Measurements from ENCODE around the gene CHRM4.

CHRM4 gene

GRCh38 chr11:46338636-46338987 lies 53.0 kb downstream of the CHRM4 start:
- no peaks in the 10 kb centered on the region for H3K36me3 ChIP-seq (replicated peaks)
- in situ Hi-C loops (cut with HindIII; ENCODE audit: low pct_ligation_motif_present, low sequenced_read_pairs): no loop called here
- TF ChIP-seq, protein P1, sequence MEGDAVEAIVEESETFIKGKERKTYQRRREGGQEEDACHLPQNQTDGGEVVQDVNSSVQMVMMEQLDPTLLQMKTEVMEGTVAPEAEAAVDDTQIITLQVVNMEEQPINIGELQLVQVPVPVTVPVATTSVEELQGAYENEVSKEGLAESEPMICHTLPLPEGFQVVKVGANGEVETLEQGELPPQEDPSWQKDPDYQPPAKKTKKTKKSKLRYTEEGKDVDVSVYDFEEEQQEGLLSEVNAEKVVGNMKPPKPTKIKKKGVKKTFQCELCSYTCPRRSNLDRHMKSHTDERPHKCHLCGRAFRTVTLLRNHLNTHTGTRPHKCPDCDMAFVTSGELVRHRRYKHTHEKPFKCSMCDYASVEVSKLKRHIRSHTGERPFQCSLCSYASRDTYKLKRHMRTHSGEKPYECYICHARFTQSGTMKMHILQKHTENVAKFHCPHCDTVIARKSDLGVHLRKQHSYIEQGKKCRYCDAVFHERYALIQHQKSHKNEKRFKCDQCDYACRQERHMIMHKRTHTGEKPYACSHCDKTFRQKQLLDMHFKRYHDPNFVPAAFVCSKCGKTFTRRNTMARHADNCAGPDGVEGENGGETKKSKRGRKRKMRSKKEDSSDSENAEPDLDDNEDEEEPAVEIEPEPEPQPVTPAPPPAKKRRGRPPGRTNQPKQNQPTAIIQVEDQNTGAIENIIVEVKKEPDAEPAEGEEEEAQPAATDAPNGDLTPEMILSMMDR (IDR thresholded peaks at IDR 0.05; ENCODE audit: low read depth, low read length, missing control alignments): no peak
- DNase-seq: peak; percentile 24
- no peak overlapping the region for H3K4me3 ChIP-seq (ENCODE audit: low read depth, low read length)
- no peak overlapping the region for H3K27ac ChIP-seq
- peaks cover 6% of the 10 kb centered on the region for H3K27me3 ChIP-seq (replicated peaks)

GRCh38 chr11:46337626-46338345 lies 53.8 kb downstream of the CHRM4 start:
- Histone ChIP-seq H3K27ac (no peak overlapping the region), H3K36me3 (replicated peaks) (no peaks in the 10 kb centered on the region), H3K4me3 (ENCODE audit: low read depth, low read length) (no peak overlapping the region)

DNA sequence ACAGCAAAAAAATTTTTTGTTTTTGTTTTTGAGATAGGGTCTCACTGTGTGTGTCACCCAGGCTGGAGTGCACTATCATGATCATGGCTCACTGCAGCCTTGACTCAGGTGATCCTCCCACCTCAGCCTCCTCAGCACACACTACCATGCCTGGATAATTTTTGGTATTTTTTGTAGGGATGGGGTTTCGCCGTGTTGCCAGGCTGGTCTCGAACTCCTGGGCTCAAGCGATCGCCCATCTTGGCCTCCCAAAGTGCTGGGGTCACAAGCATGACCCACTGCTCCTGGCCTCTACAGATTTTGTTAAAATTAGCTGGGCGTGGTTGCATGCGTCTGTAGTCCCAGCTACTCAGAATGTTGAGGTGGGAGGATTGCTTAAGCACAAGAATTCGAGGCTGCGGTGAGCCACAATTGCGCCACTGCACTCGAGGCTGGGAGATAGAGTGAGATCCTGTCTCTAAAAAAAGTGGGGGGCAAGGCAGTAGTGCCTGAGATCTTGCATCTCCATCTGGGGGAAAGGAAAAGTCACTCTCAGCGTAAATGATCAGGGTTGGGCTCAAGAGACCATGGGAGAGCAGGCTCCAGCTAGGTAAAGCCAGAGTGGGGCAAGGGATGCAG lies 54.9 kb downstream of the CHRM4 start:
- Histone ChIP-seq H3K4me3 (ENCODE audit: low read depth, low read length) (no peak overlapping the region), H3K36me3 (replicated peaks) (no peaks in the 10 kb centered on the region), H3K27ac (no peak overlapping the region), H3K27me3 (replicated peaks) (peaks cover 25% of the 10 kb centered on the region)
- in situ Hi-C loops (cut with HindIII; ENCODE audit: low pct_ligation_motif_present, low sequenced_read_pairs): no loop called here
- TF ChIP-seq, protein P1 (IDR thresholded peaks at IDR 0.05; ENCODE audit: low read depth, low read length, missing control alignments): no peak
- no peak for DNase-seq

More at GRCh38 chr11:46337626-46338345, 53.8 kb downstream of the CHRM4 start:
- H3K27me3 ChIP-seq (replicated peaks): peaks cover 14% of the 10 kb centered on the region
- TF ChIP-seq, protein P1 (IDR thresholded peaks at IDR 0.05; ENCODE audit: low read depth, low read length, missing control alignments): no peak
- no peak for DNase-seq
- in situ Hi-C loops (cut with HindIII; ENCODE audit: low pct_ligation_motif_present, low sequenced_read_pairs): no loop called here

- no peak overlapping the region for H3K27ac ChIP-seq
- in situ Hi-C loops (cut with HindIII; ENCODE audit: low pct_ligation_motif_present, low sequenced_read_pairs): no loop called here
- no peak overlapping the region for H3K4me3 ChIP-seq (ENCODE audit: low read depth, low read length)
- H3K36me3 ChIP-seq (replicated peaks): no peaks in the 10 kb centered on the region
- H3K27me3 ChIP-seq (replicated peaks): peaks cover 31% of the 10 kb centered on the region
- TF ChIP-seq, protein P1 (IDR thresholded peaks at IDR 0.05; ENCODE audit: low read depth, low read length, missing control alignments): no peak
- no peak for DNase-seq
These were observed 55.5 kb downstream of the CHRM4 start for GRCh38 chr11:46335890-46336562.

DNA sequence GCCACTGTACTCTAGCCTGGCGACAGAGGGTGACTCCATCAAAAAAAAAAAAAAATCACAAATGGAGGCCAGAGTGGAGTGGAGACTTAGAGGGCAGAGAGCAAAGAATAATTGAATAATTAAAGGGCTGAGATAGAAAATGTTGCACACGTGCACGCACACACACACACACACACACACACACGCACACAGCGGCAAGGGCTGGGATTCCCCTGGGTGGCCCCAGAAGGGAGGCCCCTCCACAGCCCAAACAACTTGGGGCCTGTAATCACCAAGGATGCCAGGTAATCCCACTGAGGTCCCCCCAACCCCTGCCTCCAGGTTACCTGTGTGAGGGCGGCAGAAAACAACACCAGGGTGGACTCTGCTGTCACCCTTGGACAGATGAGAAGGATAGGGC lies 56.3 kb downstream of the CHRM4 start:
- in situ Hi-C loops (cut with HindIII; ENCODE audit: low pct_ligation_motif_present, low sequenced_read_pairs): no loop called here
- no peaks in the 10 kb centered on the region for H3K36me3 ChIP-seq (replicated peaks)
- H3K4me3 ChIP-seq (ENCODE audit: low read depth, low read length): no peak overlapping the region
- DNase-seq: no peak
- TF ChIP-seq, protein P1 (IDR thresholded peaks at IDR 0.05; ENCODE audit: low read depth, low read length, missing control alignments): no peak
- H3K27ac ChIP-seq: no peak overlapping the region
- H3K27me3 ChIP-seq (replicated peaks): peaks cover 34% of the 10 kb centered on the region
